ENCODE measurements around the gene CHGA.

The CHGA gene

DNA sequence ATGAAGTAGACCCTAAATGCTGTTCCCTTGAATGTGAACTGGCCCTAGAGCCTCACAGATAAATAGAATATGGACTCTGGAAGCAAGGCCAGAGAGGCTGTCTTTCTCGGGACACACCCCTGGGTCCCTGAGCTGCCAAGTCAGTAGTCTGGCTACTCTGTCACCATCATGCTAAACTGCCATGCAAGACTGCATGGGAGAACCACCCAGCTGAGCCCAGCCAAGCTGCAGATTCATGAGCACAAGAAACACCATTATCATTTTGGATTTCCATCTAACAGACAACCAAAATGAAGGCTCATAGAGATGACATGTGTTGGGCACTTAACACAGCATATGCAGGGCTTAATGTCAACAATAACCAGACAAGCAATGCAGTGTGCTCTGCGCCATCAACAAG, 53.3 kb downstream of the CHGA start:
- no peak for DNase-seq (ENCODE audit: low spot score)
- FAIRE-seq: no peak

DNA sequence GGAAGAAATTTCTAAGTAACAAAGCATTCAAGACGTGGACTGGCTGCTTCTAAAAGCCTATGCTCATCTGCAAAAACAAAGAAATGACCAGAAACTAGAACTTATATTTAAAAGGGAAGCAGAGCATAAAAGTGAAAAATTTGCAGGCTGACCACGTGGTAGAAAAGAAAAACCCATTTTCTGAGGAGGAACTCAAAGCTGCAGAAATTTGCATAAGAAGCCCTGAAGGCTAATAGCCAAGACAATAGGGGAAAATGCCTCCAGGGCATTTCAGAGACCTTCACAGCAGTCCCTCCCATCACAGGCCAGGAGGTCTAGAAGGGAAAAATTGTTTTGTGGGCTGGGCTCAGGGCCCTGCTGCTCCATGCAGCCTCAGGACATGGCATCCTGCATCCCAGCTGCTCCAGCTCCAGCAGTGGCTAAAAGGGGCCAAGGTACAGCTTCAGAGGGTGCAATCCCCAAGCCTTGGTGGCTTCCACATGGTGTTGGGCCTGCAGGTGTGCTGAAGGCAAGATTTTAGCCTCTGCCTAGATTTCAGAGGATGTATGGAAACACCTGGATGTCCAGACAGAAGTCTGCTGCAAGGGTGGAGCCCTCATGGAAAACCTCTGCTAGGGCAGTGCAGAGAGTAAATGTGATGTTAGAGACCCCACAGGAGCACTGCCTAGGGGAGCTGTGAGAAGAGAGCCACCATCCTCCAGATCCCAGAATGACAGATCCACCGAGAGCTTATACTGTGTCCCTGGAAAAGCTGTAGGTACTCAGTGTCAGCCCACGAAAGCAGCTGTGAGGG, 55.5 kb downstream of the CHGA start:
- no peak for DNase-seq (ENCODE audit: low spot score)
- FAIRE-seq: no peak

- DNase-seq (ENCODE audit: low spot score) (no peak), FAIRE-seq (no peak)
Observed at GRCh38 chr14:92980866-92981265, 57.9 kb downstream of the CHGA start.

GRCh38 chr14:92981726-92982125, 58.8 kb downstream of the CHGA start:
- DNase-seq (ENCODE audit: low spot score) (no peak), FAIRE-seq (no peak)

GRCh38 chr14:92982956-92983355, 60.0 kb downstream of the CHGA start:
- DNase-seq (ENCODE audit: low spot score) (peak; percentile 68), FAIRE-seq (no peak)

GRCh38 chr14:92984082-92984788, 61.3 kb downstream of the CHGA start:
- DNase-seq (ENCODE audit: low spot score) (no peak), FAIRE-seq (no peak)
